Measurements from ENCODE around the gene ALDH2. TPM values are rescaled to one million over a fixed set of nuclear protein-coding genes. Genes with fewer than 3 reads are reported as not detected.

The ALDH2 gene
- polyA plus RNA-seq, 4 donors: 125 to 237 (median 185) TPM

DNA sequence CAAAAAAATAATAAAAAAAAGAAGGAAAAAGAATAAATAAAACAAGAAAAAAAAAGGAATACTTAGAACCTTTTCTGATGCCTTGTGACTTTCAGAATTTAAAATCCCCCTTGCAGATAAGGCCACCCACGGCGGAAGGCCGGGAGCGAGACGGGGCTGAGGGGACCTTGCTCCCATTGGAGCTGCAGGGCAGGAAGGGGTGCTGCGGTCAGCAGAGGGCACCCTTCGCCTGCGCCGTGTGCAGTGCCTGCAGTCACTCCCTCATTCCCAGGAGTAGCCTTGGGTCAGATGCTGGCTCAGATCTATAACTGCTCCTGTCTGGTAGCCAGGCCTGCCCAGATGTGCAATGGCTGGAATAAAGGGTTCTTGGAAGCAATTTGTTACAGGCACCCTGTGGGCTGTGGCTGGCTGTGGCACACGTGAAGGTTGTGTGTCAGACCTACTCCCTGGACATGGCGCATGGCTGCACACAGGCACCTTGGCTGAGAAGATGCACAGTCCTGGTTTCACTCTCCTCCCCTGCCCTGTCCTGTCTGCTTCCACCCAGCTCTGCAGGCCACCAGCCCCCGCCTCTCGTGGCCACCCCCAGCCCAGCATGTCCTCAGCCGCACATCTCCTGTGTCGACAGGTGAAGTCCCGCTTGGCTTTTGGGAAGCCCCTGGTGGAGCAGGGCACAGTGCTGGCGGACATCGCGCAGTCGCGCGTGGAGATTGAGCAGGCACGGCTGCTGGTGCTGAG, 13.4 kb upstream of the ALDH2 start:
- 61 to 71% (median 64%) methylated on average over 23 of the region's 23 CpGs for WGBS, 3 donors
- no peak overlapping the region for H3K27ac ChIP-seq (ENCODE audit: low read depth in 1 of 3, low read length in 2 of 3)
- peaks cover 0 to 3% (median 0%) of the 10 kb centered on the region in 3 donors for H3K4me1 ChIP-seq (ENCODE audit: control insufficient read depth in 3 of 3, insufficient read depth in 2 of 3, low read depth in 1 of 3, low read length in 2 of 3)
- no peak overlapping the region for H3K4me3 ChIP-seq (ENCODE audit: low read depth in 1 of 3, low read length in 3 of 3)
- no peak for FAIRE-seq
- DNase-seq: peak; percentile 74 to 81
- H3K27me3 ChIP-seq (ENCODE audit: control insufficient read depth in 3 of 3, insufficient read depth in 3 of 3, low read length in 3 of 3): no peaks in the 10 kb centered on the region
- H3K9me3 ChIP-seq (ENCODE audit: control insufficient read depth in 2 of 2, insufficient read depth in 1 of 2, low read depth in 1 of 2, low read length in 1 of 2): no peaks in the 10 kb centered on the region
- peaks cover 7 to 72% (median 8%) of the 10 kb centered on the region in 3 donors for H3K36me3 ChIP-seq (ENCODE audit: control insufficient read depth in 3 of 3, insufficient read depth in 2 of 3, low read depth in 1 of 3, low read length in 3 of 3)

DNA sequence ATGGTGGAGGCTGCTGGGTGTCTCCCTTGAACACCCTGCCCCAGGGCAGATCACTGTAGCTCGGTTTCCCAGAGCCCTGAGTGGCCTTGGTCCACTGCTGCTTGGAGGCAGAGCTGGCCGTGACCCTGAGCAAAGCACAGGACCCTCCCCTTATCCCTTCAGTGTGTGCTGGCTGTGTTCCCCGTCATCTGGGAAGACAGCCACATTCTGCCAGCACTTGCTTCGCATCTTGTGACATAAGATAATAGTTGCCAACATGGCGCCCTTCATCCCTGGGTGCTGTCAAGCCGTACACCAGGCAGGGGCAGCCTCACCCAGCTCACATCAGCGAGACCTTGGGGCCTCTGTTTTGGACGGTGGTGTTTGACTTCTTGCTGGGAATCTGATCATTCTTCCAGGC, 12.1 kb upstream of the ALDH2 start:
- WGBS, 3 donors: 88 to 91% (median 90%) methylated on average over 8 of the region's 8 CpGs
- no peaks in the 10 kb centered on the region for H3K27me3 ChIP-seq (ENCODE audit: control insufficient read depth in 3 of 3, insufficient read depth in 3 of 3, low read length in 3 of 3)
- no peak overlapping the region for H3K27ac ChIP-seq (ENCODE audit: low read depth in 1 of 3, low read length in 2 of 3)
- peaks cover 0 to 3% (median 0%) of the 10 kb centered on the region in 3 donors for H3K4me1 ChIP-seq (ENCODE audit: control insufficient read depth in 3 of 3, insufficient read depth in 2 of 3, low read depth in 1 of 3, low read length in 2 of 3)
- DNase-seq (no peak), FAIRE-seq (no peak)
- no peaks in the 10 kb centered on the region for H3K9me3 ChIP-seq (ENCODE audit: control insufficient read depth in 2 of 2, insufficient read depth in 1 of 2, low read depth in 1 of 2, low read length in 1 of 2)
- peaks cover 2 to 69% (median 8%) of the 10 kb centered on the region in 3 donors for H3K36me3 ChIP-seq (ENCODE audit: control insufficient read depth in 3 of 3, insufficient read depth in 2 of 3, low read depth in 1 of 3, low read length in 3 of 3)
- H3K4me3 ChIP-seq (ENCODE audit: low read depth in 1 of 3, low read length in 3 of 3): no peak overlapping the region

DNA sequence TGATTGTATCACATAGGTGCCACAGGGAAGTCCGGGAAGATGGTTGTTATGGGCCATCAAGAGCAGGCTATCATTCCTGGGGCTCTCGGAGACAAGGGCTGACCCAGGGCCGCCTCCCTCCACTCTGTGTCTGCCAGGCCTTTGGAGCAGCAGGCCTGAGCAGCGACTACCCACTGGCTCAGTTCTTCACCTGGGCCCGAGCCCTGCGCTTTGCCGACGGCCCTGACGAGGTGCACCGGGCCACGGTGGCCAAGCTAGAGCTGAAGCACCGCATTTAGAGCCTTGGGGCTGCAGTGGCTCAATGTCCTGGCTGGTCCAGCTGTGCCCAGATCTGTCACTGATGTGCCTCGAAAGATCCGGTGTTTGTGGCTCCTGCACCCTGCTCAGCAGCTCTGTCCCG, 10.5 kb upstream of the ALDH2 start:
- no peak overlapping the region for H3K27ac ChIP-seq (ENCODE audit: low read depth in 1 of 3, low read length in 2 of 3)
- H3K36me3 ChIP-seq (ENCODE audit: control insufficient read depth in 3 of 3, insufficient read depth in 2 of 3, low read depth in 1 of 3, low read length in 3 of 3): peaks cover 2 to 64% (median 8%) of the 10 kb centered on the region in 3 donors
- H3K27me3 ChIP-seq (ENCODE audit: control insufficient read depth in 3 of 3, insufficient read depth in 3 of 3, low read length in 3 of 3): no peaks in the 10 kb centered on the region
- no peak for DNase-seq
- 94 to 95% (median 95%) methylated on average over 15 of the region's 15 CpGs for WGBS, 3 donors
- H3K4me3 ChIP-seq (ENCODE audit: low read depth in 1 of 3, low read length in 3 of 3): no peak overlapping the region
- FAIRE-seq: no peak
- H3K9me3 ChIP-seq (ENCODE audit: control insufficient read depth in 2 of 2, insufficient read depth in 1 of 2, low read depth in 1 of 2, low read length in 1 of 2): no peaks in the 10 kb centered on the region
- peaks cover 0 to 3% (median 0%) of the 10 kb centered on the region in 3 donors for H3K4me1 ChIP-seq (ENCODE audit: control insufficient read depth in 3 of 3, insufficient read depth in 2 of 3, low read depth in 1 of 3, low read length in 2 of 3)

DNA sequence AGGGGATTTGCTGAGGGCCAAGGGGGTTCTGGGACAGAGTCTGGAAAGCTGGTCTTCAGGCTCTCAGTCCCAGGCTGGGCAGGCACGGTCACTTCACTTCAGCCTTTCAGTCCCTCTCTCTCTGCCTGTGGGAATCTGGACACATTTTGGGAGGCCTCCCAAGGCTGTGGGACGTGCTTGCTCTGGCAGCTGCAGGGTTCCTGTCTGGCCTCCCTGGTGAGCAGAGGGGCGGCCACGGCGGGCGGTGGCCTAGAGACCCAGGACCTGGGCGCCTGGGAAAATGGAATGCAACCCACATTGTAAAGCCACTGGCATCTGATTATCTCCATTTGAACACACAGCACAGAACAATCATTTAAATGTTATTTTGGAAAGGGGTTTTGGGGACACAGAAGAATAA, 10.1 kb upstream of the ALDH2 start:
- Histone ChIP-seq H3K4me3 (ENCODE audit: low read depth in 1 of 3, low read length in 3 of 3) (no peak overlapping the region), H3K9me3 (ENCODE audit: control insufficient read depth in 2 of 2, insufficient read depth in 1 of 2, low read depth in 1 of 2, low read length in 1 of 2) (no peaks in the 10 kb centered on the region), H3K36me3 (ENCODE audit: control insufficient read depth in 3 of 3, insufficient read depth in 2 of 3, low read depth in 1 of 3, low read length in 3 of 3) (peaks cover 2 to 61% (median 8%) of the 10 kb centered on the region in 3 donors), H3K27ac (ENCODE audit: low read depth in 1 of 3, low read length in 2 of 3) (no peak overlapping the region), H3K27me3 (ENCODE audit: control insufficient read depth in 3 of 3, insufficient read depth in 3 of 3, low read length in 3 of 3) (no peaks in the 10 kb centered on the region), H3K4me1 (ENCODE audit: control insufficient read depth in 3 of 3, insufficient read depth in 2 of 3, low read depth in 1 of 3, low read length in 2 of 3) (peaks cover 0 to 3% (median 0%) of the 10 kb centered on the region in 3 donors)
- DNase-seq: no peak
- no peak for FAIRE-seq
- WGBS, 3 donors: 94 to 96% (median 94%) methylated on average over 7 of the region's 7 CpGs

DNA sequence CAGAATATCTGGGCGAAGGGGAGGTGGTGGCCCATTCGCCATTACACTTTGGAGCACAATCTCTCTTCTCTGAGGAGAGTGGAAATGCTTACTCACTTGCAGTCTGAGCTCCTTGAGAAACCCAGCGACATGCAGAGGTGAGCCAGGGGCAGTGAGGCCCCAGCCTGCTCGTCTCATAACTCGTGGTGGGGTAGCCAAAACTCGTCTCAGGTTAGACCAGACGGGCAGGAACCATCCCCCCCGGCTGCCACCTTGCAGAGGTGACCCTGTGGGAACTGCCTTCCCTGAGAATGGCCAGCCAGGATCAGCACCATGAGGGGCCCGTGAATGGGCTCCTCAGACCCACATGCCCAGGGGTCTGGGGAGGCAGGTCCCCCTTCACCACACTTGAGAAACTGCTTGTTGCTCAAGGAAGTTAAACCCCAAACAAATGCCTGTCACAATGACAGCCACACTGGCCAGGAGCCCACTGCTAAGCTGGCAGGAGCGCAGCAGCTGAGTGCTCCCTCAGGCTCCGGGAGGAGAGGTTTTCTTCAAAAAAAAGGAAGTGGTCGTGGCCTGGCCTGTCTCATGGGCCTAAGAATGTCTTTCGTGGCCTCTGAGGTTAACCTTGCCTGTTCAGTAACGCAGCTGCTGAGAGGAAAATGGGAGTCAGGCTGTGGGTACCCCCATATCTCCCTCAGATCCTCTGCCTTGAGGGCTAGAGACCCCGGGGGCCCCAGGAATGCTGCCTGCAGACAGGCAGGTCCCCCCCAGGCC, 9.2 kb upstream of the ALDH2 start:
- Histone ChIP-seq H3K36me3 (ENCODE audit: control insufficient read depth in 3 of 3, insufficient read depth in 2 of 3, low read depth in 1 of 3, low read length in 3 of 3) (peaks cover 2 to 61% (median 8%) of the 10 kb centered on the region in 3 donors), H3K27ac (ENCODE audit: low read depth in 1 of 3, low read length in 2 of 3) (peak overlapping the region in 1 of 3 donors; percentile 58), H3K4me3 (ENCODE audit: low read depth in 1 of 3, low read length in 3 of 3) (no peak overlapping the region), H3K9me3 (ENCODE audit: control insufficient read depth in 2 of 2, insufficient read depth in 1 of 2, low read depth in 1 of 2, low read length in 1 of 2) (no peaks in the 10 kb centered on the region), H3K4me1 (ENCODE audit: control insufficient read depth in 3 of 3, insufficient read depth in 2 of 3, low read depth in 1 of 3, low read length in 2 of 3) (peaks cover 0 to 3% (median 0%) of the 10 kb centered on the region in 3 donors), H3K27me3 (ENCODE audit: control insufficient read depth in 3 of 3, insufficient read depth in 3 of 3, low read length in 3 of 3) (no peaks in the 10 kb centered on the region)
- FAIRE-seq: no peak
- WGBS, 3 donors: 62 to 83% (median 77%) methylated on average over 15 of the region's 15 CpGs
- no peak for DNase-seq

DNA sequence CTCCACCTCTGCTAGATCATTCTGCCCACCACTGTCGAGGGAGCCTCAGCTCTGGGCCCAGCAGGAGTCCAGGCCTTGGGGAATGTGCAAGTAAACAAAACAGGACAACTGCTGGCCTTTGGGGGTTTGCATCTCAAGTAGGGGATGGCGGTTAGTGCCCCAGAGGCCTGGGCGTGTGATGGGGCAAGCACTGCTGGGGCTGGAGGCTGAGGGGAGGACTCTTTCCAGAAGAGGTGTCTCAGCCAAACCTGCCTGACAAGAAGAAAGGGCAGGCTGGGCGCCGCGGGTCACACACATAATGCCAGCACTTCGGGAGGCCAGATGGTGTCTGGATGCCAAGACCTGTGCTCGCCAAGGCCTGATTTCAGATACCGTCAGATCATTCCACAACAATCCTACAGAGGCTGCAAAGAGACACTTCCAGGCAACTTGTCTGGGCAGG, 8.6 kb upstream of the ALDH2 start:
- no peaks in the 10 kb centered on the region for H3K27me3 ChIP-seq (ENCODE audit: control insufficient read depth in 3 of 3, insufficient read depth in 3 of 3, low read length in 3 of 3)
- 74 to 79% (median 79%) methylated on average over 9 of the region's 9 CpGs for WGBS, 3 donors
- H3K36me3 ChIP-seq (ENCODE audit: control insufficient read depth in 3 of 3, insufficient read depth in 2 of 3, low read depth in 1 of 3, low read length in 3 of 3): peaks cover 2 to 61% (median 8%) of the 10 kb centered on the region in 3 donors
- peak overlapping the region in 1 of 3 donors; percentile 58 for H3K27ac ChIP-seq (ENCODE audit: low read depth in 1 of 3, low read length in 2 of 3)
- H3K4me1 ChIP-seq (ENCODE audit: control insufficient read depth in 3 of 3, insufficient read depth in 2 of 3, low read depth in 1 of 3, low read length in 2 of 3): peaks cover 0 to 3% (median 0%) of the 10 kb centered on the region in 3 donors
- DNase-seq (no peak), FAIRE-seq (no peak)
- H3K4me3 ChIP-seq (ENCODE audit: low read depth in 1 of 3, low read length in 3 of 3): no peak overlapping the region
- H3K9me3 ChIP-seq (ENCODE audit: control insufficient read depth in 2 of 2, insufficient read depth in 1 of 2, low read depth in 1 of 2, low read length in 1 of 2): no peaks in the 10 kb centered on the region

DNA sequence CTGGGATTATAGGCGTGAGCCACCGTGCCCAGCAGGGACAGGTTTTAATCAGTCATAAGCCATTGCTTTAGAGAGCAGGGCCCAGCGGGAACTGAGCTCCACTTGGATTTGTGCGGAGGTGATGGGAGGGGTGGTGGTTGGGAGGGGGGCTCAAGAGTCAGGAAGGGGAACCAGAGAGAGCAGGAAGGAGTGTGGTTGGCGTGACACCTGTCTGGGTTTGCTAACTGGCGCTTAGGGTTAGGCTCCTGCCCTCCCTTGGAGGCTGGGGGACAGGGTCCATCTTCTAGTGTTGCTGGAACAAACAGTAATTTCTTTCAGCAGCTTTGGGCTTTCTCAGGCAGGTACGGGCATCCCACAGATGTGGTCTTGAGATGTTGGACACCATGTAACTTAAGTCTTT, 7.5 kb upstream of the ALDH2 start:
- DNase-seq (no peak), FAIRE-seq (no peak)
- H3K27ac ChIP-seq (ENCODE audit: low read depth in 1 of 3, low read length in 2 of 3): no peak overlapping the region
- no peaks in the 10 kb centered on the region for H3K4me1 ChIP-seq (ENCODE audit: control insufficient read depth in 3 of 3, insufficient read depth in 2 of 3, low read depth in 1 of 3, low read length in 2 of 3)
- 84 to 89% (median 86%) methylated on average over 7 of the region's 7 CpGs for WGBS, 3 donors
- no peaks in the 10 kb centered on the region for H3K27me3 ChIP-seq (ENCODE audit: control insufficient read depth in 3 of 3, insufficient read depth in 3 of 3, low read length in 3 of 3)
- peaks cover 2 to 50% (median 5%) of the 10 kb centered on the region in 3 donors for H3K36me3 ChIP-seq (ENCODE audit: control insufficient read depth in 3 of 3, insufficient read depth in 2 of 3, low read depth in 1 of 3, low read length in 3 of 3)
- H3K9me3 ChIP-seq (ENCODE audit: control insufficient read depth in 2 of 2, insufficient read depth in 1 of 2, low read depth in 1 of 2, low read length in 1 of 2): no peaks in the 10 kb centered on the region
- H3K4me3 ChIP-seq (ENCODE audit: low read depth in 1 of 3, low read length in 3 of 3): no peak overlapping the region

DNA sequence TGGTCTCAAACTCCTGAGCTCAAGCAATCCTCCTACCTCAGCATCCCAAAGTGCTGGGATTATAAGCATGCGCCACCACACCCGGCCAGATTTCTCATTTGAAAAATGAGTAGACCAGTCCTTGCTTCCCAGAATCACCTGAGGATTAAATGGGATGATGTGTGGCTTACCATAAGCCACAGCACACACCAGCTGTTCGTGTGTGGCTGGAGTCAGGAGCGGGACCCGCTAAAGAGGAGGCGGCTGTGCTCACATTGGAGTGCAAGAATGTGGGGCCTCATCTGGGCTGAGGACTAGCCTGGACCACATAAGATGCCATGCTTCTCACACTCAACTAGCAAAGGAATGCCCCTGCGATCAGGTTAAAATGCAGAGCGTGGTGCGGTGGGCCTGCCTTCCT, 6.7 kb upstream of the ALDH2 start:
- WGBS, 3 donors: 84 to 93% (median 88%) methylated on average over 9 of the region's 9 CpGs
- H3K4me1 ChIP-seq (ENCODE audit: control insufficient read depth in 3 of 3, insufficient read depth in 2 of 3, low read depth in 1 of 3, low read length in 2 of 3): no peaks in the 10 kb centered on the region
- H3K27me3 ChIP-seq (ENCODE audit: control insufficient read depth in 3 of 3, insufficient read depth in 3 of 3, low read length in 3 of 3): no peaks in the 10 kb centered on the region
- FAIRE-seq: no peak
- H3K4me3 ChIP-seq (ENCODE audit: low read depth in 1 of 3, low read length in 3 of 3): no peak overlapping the region
- H3K9me3 ChIP-seq (ENCODE audit: control insufficient read depth in 2 of 2, insufficient read depth in 1 of 2, low read depth in 1 of 2, low read length in 1 of 2): no peaks in the 10 kb centered on the region
- H3K36me3 ChIP-seq (ENCODE audit: control insufficient read depth in 3 of 3, insufficient read depth in 2 of 3, low read depth in 1 of 3, low read length in 3 of 3): peaks cover 2 to 43% (median 5%) of the 10 kb centered on the region in 3 donors
- H3K27ac ChIP-seq (ENCODE audit: low read depth in 1 of 3, low read length in 2 of 3): no peak overlapping the region
- no peak for DNase-seq
